Activated T-cell treated with anti-CD3 and anti-CD28 coated beads for 24 hours (primary cell): Measurements from ENCODE around the gene SFI1.

ENCODE experiments used
- DNase-seq: peaks from one replicate; pipeline ENCODE4 v3.0.0-alpha.2; 2020; ENCODE audit warnings: low read depth

SFI1 gene

GRCh38 chr22:31616315-31616980, 120.1 kb downstream of the SFI1 start:
- DNase-seq = peak; percentile 26

GRCh38 chr22:31618057-31618456, 121.7 kb downstream of the SFI1 start:
- no peak for DNase-seq

DNA sequence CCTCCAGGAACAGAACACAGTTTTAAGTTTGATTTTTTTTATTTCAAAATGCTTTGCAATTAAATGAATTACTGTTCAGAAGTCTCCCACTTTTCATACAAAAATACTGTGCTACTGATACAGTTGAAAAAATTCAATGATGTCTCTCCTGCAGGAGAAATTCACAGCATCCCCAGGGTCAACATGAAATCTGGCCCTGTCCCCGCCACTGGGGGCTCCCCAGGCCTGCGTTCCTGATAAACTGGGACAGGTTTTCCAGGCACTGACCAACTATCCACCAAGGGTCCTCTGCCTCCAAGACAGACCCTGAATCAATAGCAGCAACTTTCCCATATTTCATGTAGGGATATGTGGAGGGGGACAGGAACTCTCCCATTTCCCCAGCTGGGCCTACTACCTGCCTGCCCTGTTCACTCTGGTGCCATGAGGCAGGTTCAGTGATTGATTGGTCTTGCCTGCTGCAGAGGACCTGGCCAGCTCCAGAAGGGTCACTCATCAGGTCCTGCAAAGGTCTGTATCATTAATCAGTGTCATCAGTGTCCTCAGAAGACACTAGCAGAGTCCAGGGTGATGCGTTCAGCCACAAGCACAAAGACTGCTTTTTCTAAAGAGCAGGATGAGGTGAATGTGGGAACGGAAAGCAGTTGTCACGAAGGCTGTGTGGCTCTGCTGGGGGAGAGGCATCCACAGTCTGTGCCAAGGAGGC, 122.3 kb downstream of the SFI1 start:
- no peak for DNase-seq

GRCh38 chr22:31619611-31620300, 123.4 kb downstream of the SFI1 start:
- no peak for DNase-seq

GRCh38 chr22:31620756-31621480, 124.6 kb downstream of the SFI1 start:
- no peak for DNase-seq

- DNase-seq = no peak
These were observed 125.3 kb downstream of the SFI1 start for GRCh38 chr22:31621507-31622124.

- DNase-seq = no peak
These were observed 126.6 kb downstream of the SFI1 start for GRCh38 chr22:31622980-31623379.

DNA sequence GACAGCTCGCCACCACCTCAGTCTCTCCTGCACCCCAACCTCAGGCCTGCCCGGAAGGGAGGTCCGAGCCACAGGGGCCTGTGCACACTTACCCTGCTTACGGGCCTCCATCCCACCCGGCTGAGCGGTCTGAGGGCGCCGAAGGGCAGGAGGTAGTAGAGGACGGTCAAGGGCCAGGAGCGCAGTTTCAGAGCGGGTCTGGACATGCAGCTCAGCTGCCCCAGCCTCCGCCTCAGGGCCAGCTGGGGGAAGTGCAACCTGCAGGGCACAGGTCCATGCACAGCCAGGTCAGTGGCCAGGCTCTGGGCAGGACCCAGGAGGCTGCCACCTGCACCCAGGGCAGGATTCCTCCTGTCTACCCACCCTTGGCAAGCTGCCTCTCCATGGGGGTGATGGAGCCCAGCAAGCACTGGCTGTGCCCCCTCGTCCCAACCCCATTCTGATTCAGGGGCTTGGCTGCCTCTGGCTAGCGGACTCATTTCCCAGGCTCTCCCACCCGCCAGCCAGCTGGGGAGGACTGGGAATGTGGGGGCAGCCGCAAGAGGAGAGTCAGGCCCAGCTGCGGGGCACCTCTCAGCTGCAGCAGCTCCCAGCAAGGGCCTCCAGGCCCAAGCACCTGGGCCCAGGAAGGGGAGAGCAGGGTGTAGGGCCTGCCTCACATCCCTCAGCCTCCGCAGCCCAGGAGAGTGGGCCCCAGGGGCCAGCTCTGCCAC, 127.4 kb downstream of the SFI1 start:
- DNase-seq = no peak

- DNase-seq = no peak
These were observed 128.9 kb downstream of the SFI1 start for GRCh38 chr22:31625257-31625640.

GRCh38 chr22:31625661-31626426, 129.5 kb downstream of the SFI1 start:
- no peak for DNase-seq

DNA sequence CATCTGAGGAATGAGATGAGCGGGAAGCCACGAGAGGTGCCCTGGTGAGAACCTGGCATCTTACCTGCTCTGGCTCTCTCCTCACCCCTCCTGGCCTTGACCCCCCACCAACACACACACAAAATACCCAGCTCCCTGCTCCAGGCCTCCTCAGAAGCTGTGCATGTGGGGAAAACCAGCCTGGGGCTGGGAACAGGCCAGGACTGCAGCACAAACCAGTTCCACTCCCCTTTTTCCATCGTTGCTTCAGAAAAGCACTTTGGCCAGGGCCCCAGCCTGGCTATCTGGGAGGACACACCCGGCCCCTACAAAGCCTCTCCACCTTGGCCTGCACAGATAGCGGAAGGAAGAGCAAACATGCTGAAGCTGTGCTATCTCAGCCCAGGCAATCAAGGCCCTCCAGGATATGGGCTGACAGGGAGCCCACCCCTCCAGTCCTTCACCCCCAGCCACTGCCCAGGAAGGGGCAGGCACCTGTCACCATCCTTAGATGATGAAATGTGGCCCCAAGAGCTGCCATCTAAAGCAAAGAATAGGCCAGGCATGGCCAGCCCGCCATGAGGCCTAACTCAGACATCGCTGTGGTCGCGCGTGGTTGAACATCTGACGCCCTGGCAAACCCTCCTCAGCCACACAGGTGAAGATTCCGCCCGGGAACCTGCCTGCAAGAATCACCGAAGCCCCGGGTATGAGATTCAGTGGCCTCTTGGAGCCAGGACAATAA, 130.3 kb downstream of the SFI1 start:
- DNase-seq = no peak

- DNase-seq = no peak
These were observed 130.9 kb downstream of the SFI1 start for GRCh38 chr22:31627223-31627731.

GRCh38 chr22:31628362-31628761, 132.0 kb downstream of the SFI1 start:
- DNase-seq = no peak

GRCh38 chr22:31628969-31629708, 132.8 kb downstream of the SFI1 start:
- DNase-seq = no peak

GRCh38 chr22:31629741-31630184, 133.4 kb downstream of the SFI1 start:
- no peak for DNase-seq

GRCh38 chr22:31630331-31631329, 134.3 kb downstream of the SFI1 start:
- peak; percentile 83 for DNase-seq

- DNase-seq = no peak
These were observed 135.1 kb downstream of the SFI1 start for GRCh38 chr22:31631436-31631835.
